Lower lobe of right lung (tissue), 2 donors: ENCODE measurements around the gene OXSR1. TPM values are rescaled to one million over a fixed set of nuclear protein-coding genes. Genes with fewer than 3 reads are reported as not detected.

ENCODE experiments used
- ATAC-seq, 2 donors: fragments of 200-7000 bp; cut with Tn5 transposase; one replicate each; pipeline ENCODE4 v1.9.1; 2020 to 2022; ENCODE audit warnings: mild to moderate bottlenecking in 2 of 2, moderate library complexity in 2 of 2
- DNase-seq: peaks from one replicate; pipeline ENCODE4 v3.0.0-alpha.2; 2020
- H3K27ac ChIP-seq: fragments of 200-600 bp; one replicate; pipeline ENCODE4 v1.8.0; 2022
- H3K27me3 ChIP-seq: fragments of 200-600 bp; one replicate; pipeline ENCODE4 v1.8.0; 2022; ENCODE audit warnings: low read depth
- H3K36me3 ChIP-seq: fragments of 200-600 bp; one replicate; pipeline ENCODE4 v1.8.0; 2022; ENCODE audit warnings: mild to moderate bottlenecking
- H3K4me1 ChIP-seq: fragments of 200-600 bp; one replicate; pipeline ENCODE4 v1.8.0; 2022
- H3K4me3 ChIP-seq: fragments of 200-600 bp; one replicate; pipeline ENCODE4 v1.8.0; 2022; ENCODE audit warnings: mild to moderate bottlenecking
- H3K9me3 ChIP-seq: fragments of 200-600 bp; one replicate; pipeline ENCODE4 v1.8.0; 2022
- intact Hi-C: fragments of 100-400 bp; cut with DNase I; formaldehyde crosslinking; loops from one replicate; pipeline ENCODE4 v1.11.0; 2022
- total RNA-seq: library from RNA; stranded (reverse); fragmentation: NEBNext Ultra II Directional; extraction: Animal tissue kit (Norgen Biotek cat#: 25700); gene quantifications from one replicate; pipeline ENCODE4 v1.2.1, GENCODE V29; 2021
- TF ChIP-seq, protein P1 (sequence below): fragments of 200-600 bp; IDR thresholded peaks from one replicate; pipeline ENCODE4 v1.8.0; 2022; ENCODE audit warnings: antibody characterized with exemption, mild to moderate bottlenecking
- donor health status: DM: no; HTN: yes; CAD: no; lungs with severe emphysema.

Gene OXSR1
- total RNA-seq, 1 donor from 2014 or later = 29.2 TPM

DNA sequence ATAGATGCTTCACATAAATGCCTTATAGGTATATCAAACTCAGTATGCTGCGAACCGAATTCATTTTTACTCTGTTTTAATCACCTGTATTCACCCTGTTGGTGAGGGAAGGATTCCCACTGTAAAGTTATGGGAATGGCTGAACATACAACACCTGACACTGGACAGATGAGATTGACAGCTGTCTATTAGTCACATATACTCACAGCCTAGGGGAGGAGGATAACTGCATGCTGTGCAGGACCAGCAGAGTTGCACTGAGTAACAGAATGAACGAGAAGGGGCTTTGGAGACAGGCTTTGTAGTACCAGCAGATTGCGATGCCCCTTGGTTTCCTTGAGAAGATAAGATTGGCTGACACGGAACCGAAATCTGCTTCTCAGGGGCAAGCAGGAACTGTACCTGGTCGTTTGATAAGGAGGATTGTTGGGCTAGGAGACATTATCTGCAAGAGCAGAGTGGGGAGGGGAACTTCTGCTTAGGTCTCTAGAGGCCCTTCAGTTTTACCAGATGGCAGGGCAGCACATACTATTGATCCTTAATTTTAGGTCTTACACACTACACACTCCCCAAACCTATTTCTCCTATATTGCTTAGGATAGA is 56.8 kb downstream of the OXSR1 start:
- Histone ChIP-seq H3K36me3 (peaks cover 50% of the 10 kb centered on the region), H3K27me3 (no peaks in the 10 kb centered on the region), H3K27ac (no peak overlapping the region), H3K9me3 (no peaks in the 10 kb centered on the region), H3K4me1 (no peaks in the 10 kb centered on the region), H3K4me3 (no peak overlapping the region)
- ATAC-seq (no peak), DNase-seq (no peak)
- intact Hi-C loops = no loop called here
- TF ChIP-seq, protein P1, sequence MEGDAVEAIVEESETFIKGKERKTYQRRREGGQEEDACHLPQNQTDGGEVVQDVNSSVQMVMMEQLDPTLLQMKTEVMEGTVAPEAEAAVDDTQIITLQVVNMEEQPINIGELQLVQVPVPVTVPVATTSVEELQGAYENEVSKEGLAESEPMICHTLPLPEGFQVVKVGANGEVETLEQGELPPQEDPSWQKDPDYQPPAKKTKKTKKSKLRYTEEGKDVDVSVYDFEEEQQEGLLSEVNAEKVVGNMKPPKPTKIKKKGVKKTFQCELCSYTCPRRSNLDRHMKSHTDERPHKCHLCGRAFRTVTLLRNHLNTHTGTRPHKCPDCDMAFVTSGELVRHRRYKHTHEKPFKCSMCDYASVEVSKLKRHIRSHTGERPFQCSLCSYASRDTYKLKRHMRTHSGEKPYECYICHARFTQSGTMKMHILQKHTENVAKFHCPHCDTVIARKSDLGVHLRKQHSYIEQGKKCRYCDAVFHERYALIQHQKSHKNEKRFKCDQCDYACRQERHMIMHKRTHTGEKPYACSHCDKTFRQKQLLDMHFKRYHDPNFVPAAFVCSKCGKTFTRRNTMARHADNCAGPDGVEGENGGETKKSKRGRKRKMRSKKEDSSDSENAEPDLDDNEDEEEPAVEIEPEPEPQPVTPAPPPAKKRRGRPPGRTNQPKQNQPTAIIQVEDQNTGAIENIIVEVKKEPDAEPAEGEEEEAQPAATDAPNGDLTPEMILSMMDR = no peak

DNA sequence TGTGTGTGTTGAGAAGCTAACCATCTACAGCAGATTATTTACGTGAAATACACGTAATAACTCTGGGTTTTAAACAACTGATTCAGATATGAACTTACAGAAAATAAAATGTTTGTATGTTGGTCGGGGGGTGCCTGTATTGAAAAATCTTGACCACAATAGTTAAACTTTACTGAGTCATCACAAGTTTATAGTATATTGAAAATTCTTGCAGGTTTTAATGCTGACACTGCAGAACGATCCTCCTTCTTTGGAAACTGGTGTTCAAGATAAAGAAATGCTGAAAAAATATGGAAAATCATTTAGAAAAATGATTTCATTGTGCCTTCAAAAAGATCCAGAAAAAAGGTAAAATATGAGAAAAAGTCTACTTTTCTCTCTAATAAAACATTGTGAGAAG is 59.0 kb downstream of the OXSR1 start:
- Histone ChIP-seq H3K4me3 (no peak overlapping the region), H3K27me3 (no peaks in the 10 kb centered on the region), H3K36me3 (peaks cover 45% of the 10 kb centered on the region), H3K9me3 (no peaks in the 10 kb centered on the region), H3K27ac (no peak overlapping the region), H3K4me1 (peaks cover 3% of the 10 kb centered on the region)
- ATAC-seq (no peak), DNase-seq (no peak)
- TF ChIP-seq, protein P1 = no peak
- intact Hi-C loops = no loop called here

- TF ChIP-seq, protein P1 = no peak
- intact Hi-C loops = no loop called here
- Histone ChIP-seq H3K9me3 (no peaks in the 10 kb centered on the region), H3K36me3 (peaks cover 63% of the 10 kb centered on the region), H3K4me1 (peaks cover 3% of the 10 kb centered on the region), H3K27me3 (no peaks in the 10 kb centered on the region), H3K27ac (no peak overlapping the region), H3K4me3 (no peak overlapping the region)
- DNase-seq (no peak), ATAC-seq (no peak)
These were observed 60.9 kb downstream of the OXSR1 start for GRCh38 chr3:38226273-38226672.

GRCh38 chr3:38227989-38228388 is 62.7 kb downstream of the OXSR1 start:
- intact Hi-C loops = no loop called here
- Histone ChIP-seq H3K27me3 (no peaks in the 10 kb centered on the region), H3K27ac (peak overlapping the region; percentile 15), H3K4me1 (peaks cover 3% of the 10 kb centered on the region), H3K36me3 (peaks cover 58% of the 10 kb centered on the region), H3K4me3 (no peak overlapping the region), H3K9me3 (no peaks in the 10 kb centered on the region)
- TF ChIP-seq, protein P1 = no peak
- no peak for DNase-seq
- ATAC-seq = peak; percentile 85 to 90

- DNase-seq = no peak
- TF ChIP-seq, protein P1 = no peak
- Histone ChIP-seq H3K27ac (no peak overlapping the region), H3K27me3 (no peaks in the 10 kb centered on the region), H3K4me1 (peaks cover 3% of the 10 kb centered on the region), H3K9me3 (no peaks in the 10 kb centered on the region), H3K4me3 (no peak overlapping the region), H3K36me3 (peaks cover 59% of the 10 kb centered on the region)
- no peak for ATAC-seq
- intact Hi-C loops = no loop called here
These were observed 63.7 kb downstream of the OXSR1 start for GRCh38 chr3:38229036-38229435.

DNA sequence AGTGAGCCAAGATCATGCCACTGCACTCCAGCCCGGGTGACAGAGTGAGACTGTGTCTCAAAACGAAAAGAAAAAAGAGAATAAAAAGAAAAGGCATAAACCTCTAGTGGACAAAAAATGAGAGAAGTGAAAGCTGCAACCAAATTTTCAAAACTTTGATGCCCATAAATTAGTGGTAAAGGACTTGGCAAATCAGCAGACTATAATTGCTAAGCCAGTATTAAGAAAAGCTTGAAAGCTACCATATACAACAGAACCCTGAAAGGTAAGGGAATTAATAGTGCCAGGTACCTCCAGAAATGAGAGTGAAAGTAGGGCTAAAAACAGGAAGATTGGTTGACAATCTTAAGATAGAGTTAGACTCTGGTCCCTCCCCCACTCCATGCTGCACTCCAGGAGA is 67.4 kb downstream of the OXSR1 start:
- intact Hi-C loops = no loop called here
- H3K4me1 ChIP-seq = peaks cover 3% of the 10 kb centered on the region
- peaks cover 55% of the 10 kb centered on the region for H3K36me3 ChIP-seq
- DNase-seq (no peak), ATAC-seq (no peak)
- H3K27ac ChIP-seq = no peak overlapping the region
- no peaks in the 10 kb centered on the region for H3K27me3 ChIP-seq
- H3K4me3 ChIP-seq = no peak overlapping the region
- TF ChIP-seq, protein P1 = no peak
- H3K9me3 ChIP-seq = peaks cover 7% of the 10 kb centered on the region
